Measurements from ENCODE around the gene BCL11A.

DNA sequence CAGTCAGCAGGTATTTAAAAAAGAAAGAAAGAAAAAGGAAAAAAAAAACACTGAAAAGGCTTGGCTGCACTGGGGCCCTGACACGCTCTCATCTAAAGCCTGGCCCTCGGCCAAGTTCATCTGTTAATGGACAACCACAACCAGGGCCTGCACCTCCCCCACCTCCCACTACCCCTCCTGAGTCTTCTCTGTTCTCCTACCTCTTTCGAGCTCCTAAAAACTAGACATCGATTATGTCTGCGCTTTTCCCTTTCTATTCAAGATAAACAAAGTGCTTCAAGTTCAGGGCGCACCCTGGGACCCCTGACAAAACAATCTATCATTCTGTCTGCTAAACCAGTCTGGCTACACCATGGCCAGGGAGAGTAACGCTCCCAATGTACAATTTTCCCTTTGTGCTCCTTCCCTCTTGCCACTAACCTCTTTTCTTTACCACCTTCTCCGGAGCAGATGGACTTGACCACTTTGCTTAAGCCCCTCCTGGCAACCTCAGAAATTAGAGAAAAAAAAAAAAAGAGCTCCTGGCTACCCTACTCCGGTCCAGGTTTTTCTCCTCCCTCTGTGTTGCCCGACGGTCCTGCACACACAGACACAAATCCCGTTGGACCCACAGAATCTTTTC is 22.7 kb downstream of the BCL11A start:
- no peak for TF ChIP-seq CTCF (IDR thresholded peaks at IDR 0.05)
- TF ChIP-seq POLR2A (IDR thresholded peaks at IDR 0.05), result no peak
